IMR-90 (cell line): ENCODE data around the gene RAB2B.

Source experiments
- CTCF ChIP-seq: conservative IDR thresholded peaks from 2 replicates; pipeline ENCODE4 v1.5.1; 2012; ENCODE audit warnings: mild to moderate bottlenecking, low read depth, low read length, improper control_type of control experiment
- MAZ ChIP-seq: IDR thresholded peaks from 2 replicates; pipeline ENCODE4 v1.6.1; 2012; ENCODE audit warnings: low read depth, mild to moderate bottlenecking, low read length, improper control_type of control experiment, moderate library complexity, borderline replicate concordance
- RCOR1 ChIP-seq: IDR thresholded peaks from 2 replicates; pipeline ENCODE4 v1.6.1; 2012; ENCODE audit warnings: mild to moderate bottlenecking, low read length, improper control_type of control experiment; ENCODE audit not compliant: insufficient replicate concordance
- TF ChIP-seq, protein P1 (sequence below): fragments of 150-350 bp; IDR thresholded peaks from 2 replicates; pipeline ENCODE4 v1.6.1; 2016; ENCODE audit warnings: low read depth, mild to moderate bottlenecking, low read length, moderate library complexity, borderline replicate concordance

DNA sequence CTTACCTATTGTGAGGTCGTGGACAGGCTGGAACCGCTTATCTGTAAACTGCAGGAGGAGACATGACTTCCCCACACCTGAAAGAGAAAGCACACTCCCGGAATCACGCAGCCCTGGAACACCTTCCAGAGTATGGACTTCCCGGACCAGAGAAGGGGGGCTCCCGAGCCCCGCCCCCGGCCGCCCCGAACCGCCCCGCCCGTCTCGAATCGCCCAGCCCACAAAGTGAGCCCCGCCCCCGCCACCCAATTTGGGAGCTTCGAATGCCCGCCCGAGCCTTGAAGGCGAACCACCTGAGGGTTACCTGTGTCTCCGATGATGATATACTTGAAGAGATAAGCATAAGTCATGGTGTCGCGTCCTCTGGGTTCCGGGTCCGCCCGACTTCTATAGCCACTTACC is 235 bp downstream of the RAB2B start:
- no peak for TF ChIP-seq CTCF
- TF ChIP-seq MAZ, result no peak
- no peak for TF ChIP-seq RCOR1
- TF ChIP-seq, protein P1, sequence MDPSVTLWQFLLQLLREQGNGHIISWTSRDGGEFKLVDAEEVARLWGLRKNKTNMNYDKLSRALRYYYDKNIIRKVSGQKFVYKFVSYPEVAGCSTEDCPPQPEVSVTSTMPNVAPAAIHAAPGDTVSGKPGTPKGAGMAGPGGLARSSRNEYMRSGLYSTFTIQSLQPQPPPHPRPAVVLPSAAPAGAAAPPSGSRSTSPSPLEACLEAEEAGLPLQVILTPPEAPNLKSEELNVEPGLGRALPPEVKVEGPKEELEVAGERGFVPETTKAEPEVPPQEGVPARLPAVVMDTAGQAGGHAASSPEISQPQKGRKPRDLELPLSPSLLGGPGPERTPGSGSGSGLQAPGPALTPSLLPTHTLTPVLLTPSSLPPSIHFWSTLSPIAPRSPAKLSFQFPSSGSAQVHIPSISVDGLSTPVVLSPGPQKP, result no peak
